SK-N-SH (cell line): ENCODE results near the gene EIF3F. TPM values are rescaled to one million over a fixed set of nuclear protein-coding genes. Genes with fewer than 3 reads are reported as not detected.

Experiments used
- CTCF ChIA-PET: fragments of 300-600, 350-600 bp; formaldehyde crosslinking; extraction: SDS; loops from one replicate; lab custom pipeline; 2021; lab: Yijun Ruan, JAX
- POLR2A ChIA-PET: fragments of 350-600 bp; sonication (Branson Sonifier 250); formaldehyde crosslinking; extraction: SDS; loops from one replicate; lab custom pipeline; 2020; ENCODE audit warnings: antibody characterized with exemption, inconsistent platforms; lab: Yijun Ruan, JAX
- DNase-seq: peaks from one replicate; pipeline ENCODE4 v3.0.0; 2012
- H2AFZ ChIP-seq: fragments of 200-600 bp; sonication (generic); 2 replicates; pipeline ENCODE4 v1.8.1; 2016; ENCODE audit warnings: antibody characterized with exemption, mild to moderate bottlenecking, low read depth
- H3F3A ChIP-seq: fragments of 200-600 bp; sonication (generic); replicated peaks from 2 replicates; pipeline ENCODE3; 2016; ENCODE audit warnings: antibody characterized with exemption, mild to moderate bottlenecking; ENCODE audit not compliant: insufficient read depth
- H3K27ac ChIP-seq, 2 experiments: fragments of 200-500 bp in 1 of 2; fragments of 200-600 bp in 1 of 2; sonication (Bioruptor generic) in 1 of 2; sonication (generic), shearing (Covaris generic) in 1 of 2; 2 replicates each; pipeline versions ENCODE4 v1.5.1 to v1.6.1; 2014 to 2016; ENCODE audit warnings: low read depth in 2 of 2, inconsistent platforms in 1 of 2, low read length in 1 of 2, mild to moderate bottlenecking in 1 of 2, mixed read lengths in 1 of 2
- H3K27me3 ChIP-seq: fragments of 200-600 bp; sonication (generic), shearing (Covaris generic); 2 replicates; pipeline ENCODE4 v1.6.1; 2016; ENCODE audit warnings: mixed run types; ENCODE audit not compliant: insufficient read depth
- H3K36me3 ChIP-seq, 2 experiments: fragments of 200-500 bp in 1 of 2; fragments of 200-600 bp in 1 of 2; sonication (Bioruptor generic) in 1 of 2; sonication (generic) in 1 of 2; replicated peaks in 1 of 2; 2 replicates each; pipeline versions ENCODE3 to v1.5.1; 2014 to 2016; ENCODE audit warnings: low read length in 1 of 2, mild to moderate bottlenecking in 1 of 2; ENCODE audit not compliant: insufficient read depth in 2 of 2, control insufficient read depth in 1 of 2
- H3K4me1 ChIP-seq, 2 experiments: fragments of 200-500 bp in 1 of 2; fragments of 200-600 bp in 1 of 2; sonication (Bioruptor generic) in 1 of 2; sonication (generic), shearing (Covaris generic) in 1 of 2; 2 replicates each; pipeline versions ENCODE4 v1.5.1 to v1.6.1; 2014 to 2016; ENCODE audit warnings: low read depth in 1 of 2, low read length in 1 of 2, mixed run types in 1 of 2; ENCODE audit not compliant: insufficient read depth in 2 of 2, control insufficient read depth in 1 of 2
- H3K4me2 ChIP-seq: fragments of 200-600 bp; sonication (generic), shearing (Covaris generic); 2 replicates; pipeline ENCODE4 v1.6.1; 2017; ENCODE audit warnings: mixed run types
- H3K4me3 ChIP-seq, 2 experiments: fragments of 200-500 bp in 1 of 2; fragments of 200-600 bp in 1 of 2; sonication (Bioruptor generic) in 1 of 2; sonication (generic), shearing (Covaris generic) in 1 of 2; 2 replicates each; pipeline versions ENCODE4 v1.5.1 to v1.8.1; 2014 to 2016; ENCODE audit warnings: low read depth in 2 of 2, inconsistent platforms in 1 of 2, low read length in 1 of 2, mild to moderate bottlenecking in 1 of 2, mixed read lengths in 1 of 2, moderate library complexity in 1 of 2
- H3K79me2 ChIP-seq: fragments of 200-600 bp; sonication (generic); 2 replicates; pipeline ENCODE4 v1.8.1; 2017; ENCODE audit warnings: mild to moderate bottlenecking; ENCODE audit not compliant: insufficient read depth
- H3K9ac ChIP-seq: fragments of 200-600 bp; sonication (generic); 2 replicates; pipeline ENCODE4 v1.6.1; 2017; ENCODE audit warnings: mixed run types
- H3K9me2 ChIP-seq: fragments of 200-600 bp; sonication (generic); 2 replicates; pipeline ENCODE4 v1.6.1; 2017; ENCODE audit warnings: mixed run types
- H3K9me3 ChIP-seq: fragments of 200-600 bp; sonication (generic); 2 replicates; pipeline ENCODE4 v1.6.1; 2017; ENCODE audit warnings: mixed run types, mild to moderate bottlenecking, moderate library complexity
- H4K20me1 ChIP-seq: fragments of 200-600 bp; sonication (generic); 2 replicates; pipeline ENCODE4 v1.6.1; 2017; ENCODE audit warnings: mild to moderate bottlenecking, mixed run types; ENCODE audit not compliant: insufficient read depth
- CHD2 ChIP-seq: fragments of 150-350 bp; IDR thresholded peaks from 2 replicates; pipeline ENCODE4 v1.6.1; 2018; ENCODE audit warnings: low read length; ENCODE audit not compliant: partially characterized antibody
- CTCF ChIP-seq: fragments of 200-600 bp; sonication (generic); IDR thresholded peaks from 2 replicates; pipeline ENCODE4 v1.6.1; 2017; ENCODE audit warnings: antibody characterized with exemption, mild to moderate bottlenecking, moderate library complexity
- EP300 ChIP-seq, 2 experiments: IDR thresholded peaks; 2 replicates each; pipeline versions ENCODE4 v1.4.0 to v1.6.1; 2012; ENCODE audit warnings: borderline replicate concordance in 1 of 2, low read depth in 1 of 2, low read length in 1 of 2
- FOSL2 ChIP-seq: IDR thresholded peaks from 2 replicates; pipeline ENCODE4 v1.4.0; 2012; ENCODE audit warnings: low read depth, mild to moderate bottlenecking, moderate library complexity, borderline replicate concordance
- FOXJ3 ChIP-seq: sonication (generic); formaldehyde crosslinking; IDR thresholded peaks from 2 replicates; pipeline ENCODE4 v1.5.1; 2020; ENCODE audit warnings: mild to moderate bottlenecking, missing genetic modification reagents
- FOXM1 ChIP-seq: IDR thresholded peaks from 2 replicates; pipeline ENCODE4 v1.4.0; 2012; ENCODE audit warnings: low read depth, mild to moderate bottlenecking
- GABPA ChIP-seq: IDR thresholded peaks from 2 replicates; pipeline ENCODE4 v1.4.0; 2012; ENCODE audit warnings: low read depth, mild to moderate bottlenecking
- GATA2 ChIP-seq: sonication (generic); formaldehyde crosslinking; IDR thresholded peaks from 2 replicates; pipeline ENCODE4 v1.5.0; 2020; ENCODE audit warnings: mild to moderate bottlenecking, missing genetic modification reagents
- JUND ChIP-seq: IDR thresholded peaks from 2 replicates; pipeline ENCODE4 v1.4.0; 2012
- NFIC ChIP-seq: IDR thresholded peaks from 2 replicates; pipeline ENCODE4 v1.4.0; 2012; ENCODE audit warnings: borderline replicate concordance
- NRF1 ChIP-seq: IDR thresholded peaks from 2 replicates; pipeline ENCODE4 v1.6.1; 2012; ENCODE audit warnings: low read depth, mild to moderate bottlenecking, low read length
- PBX3 ChIP-seq: IDR thresholded peaks from 2 replicates; pipeline ENCODE4; 2012
- POLR2AphosphoS5 ChIP-seq: IDR thresholded peaks from 2 replicates; pipeline ENCODE4 v1.6.1; 2012; ENCODE audit warnings: low read depth, low read length
- RFX5 ChIP-seq: IDR thresholded peaks from 2 replicates; pipeline ENCODE4 v1.6.1; 2012; ENCODE audit warnings: mild to moderate bottlenecking, improper control_type of control experiment, low read length
- SIN3A ChIP-seq: IDR thresholded peaks from 2 replicates; pipeline ENCODE4 v1.6.1; 2012; ENCODE audit warnings: low read depth, mild to moderate bottlenecking, low read length, moderate library complexity, borderline replicate concordance
- TAF1 ChIP-seq: IDR thresholded peaks from 2 replicates; pipeline ENCODE4 v1.6.1; 2012; ENCODE audit warnings: low read depth, mild to moderate bottlenecking, low read length, moderate library complexity, borderline replicate concordance
- TCF12 ChIP-seq: IDR thresholded peaks from 2 replicates; pipeline ENCODE4 v1.4.0; 2012
- TEAD4 ChIP-seq: IDR thresholded peaks from 2 replicates; pipeline ENCODE4 v1.4.0; 2012; ENCODE audit warnings: mild to moderate bottlenecking, borderline replicate concordance; ENCODE audit not compliant: insufficient read depth
- USF1 ChIP-seq: IDR thresholded peaks from 2 replicates; pipeline ENCODE4 v1.4.0; 2012; ENCODE audit warnings: low read depth, borderline replicate concordance
- YY1 ChIP-seq: IDR thresholded peaks from 2 replicates; pipeline ENCODE4 v1.4.0; 2012; ENCODE audit warnings: low read depth, mild to moderate bottlenecking
- WGBS: methylation state at CpG from one replicate; pipeline ENCODE4 v1.1.6; 2017; ENCODE audit warnings: low lambda C conversion rate; 5-methylcytosine and 5-hydroxymethylcytosine counted together
- polyA plus RNA-seq, 3 experiments: library from polyadenylated mRNA; depleted of rRNA; stranded (reverse); fragments of >200 nt; gene quantifications; 2 replicates each; pipeline ENCODE4 v1.2.3, GENCODE V29; 2012

The EIF3F gene
- polyA plus RNA-seq, 1 of the 3 experiments (the other 2 are of a cell fraction): 341 TPM

- DNase-seq: no peak
- Histone ChIP-seq H3F3A (peaks cover 8% of the 10 kb centered on the region), H3K27ac (no peak overlapping the region), H2AFZ (no peak overlapping the region), H3K4me3 (no peak overlapping the region), H3K36me3 (no peaks in the 10 kb centered on the region), H3K9me3 (no peaks in the 10 kb centered on the region), H3K4me2 (no peak overlapping the region), H3K79me2 (no peaks in the 10 kb centered on the region), H3K9ac (no peak overlapping the region), H3K4me1 (peaks cover 4 to 31% of the 10 kb centered on the region in 2 experiments; a peak in 1 of 4 replicates), H3K9me2 (no peaks in the 10 kb centered on the region), H3K27me3 (no peaks in the 10 kb centered on the region), H4K20me1 (no peaks in the 10 kb centered on the region)
- ChIA-PET POLR2A (interaction anchor here (0.6 to 0.8 kb wide), 2 partner anchors 52 to 1855 kb away, joined by 3 read pairs; no protein-coding TSS in a partner anchor), CTCF (interaction anchor here (1.0 to 11.3 kb wide), 11 partner anchors 9 to 68 kb away, joined by 3 to 620 read pairs (median 15); partner anchors contain the start of genes EIF3F and TUB)
- 81% methylated on average over 8 of the region's 8 CpGs for WGBS
- TF ChIP-seq EP300 (IDR thresholded peaks at IDR 0.05; ENCODE audit: borderline replicate concordance in 1 of 2, low read depth in 1 of 2, low read length in 1 of 2) (no peak), YY1 (no peak), FOXM1 (no peak), JUND (no peak), TAF1 (no peak), PBX3 (no peak), TCF12 (no peak), SIN3A (no peak), RFX5 (no peak), CHD2 (no peak), USF1 (no peak), NRF1 (no peak), FOXJ3 (no peak), GABPA (no peak), TEAD4 (no peak), POLR2AphosphoS5 (no peak), CTCF (no peak), FOSL2 (no peak), GATA2 (CRISPR knock-in tag) (no peak), NFIC (no peak)
Measured at GRCh38 chr11:8030526-8031247, 43.5 kb downstream of the EIF3F start.
